Stimulated activated CD4-positive, alpha-beta T cell treated with anti-CD3 and anti-CD28 coated beads, TNF-alpha, amount 100 ng/mL, for 4 hours (primary cell): ENCODE measurements around the gene FOXA3.
"Not testable (repeated sequence)": the region's sequence is repeated elsewhere in the genome, so short reads cannot be mapped to it uniquely, and the experiment has no call there.

Source experiments
- DNase-seq, 3 experiments: peaks; one replicate each; pipeline ENCODE4 v3.0.0-alpha.2; 2020; ENCODE audit warnings: low read depth in 3 of 3

The FOXA3 gene

GRCh38 chr19:45828523-45828922, 35.6 kb upstream of the FOXA3 start:
- DNase-seq, result no peak

DNA sequence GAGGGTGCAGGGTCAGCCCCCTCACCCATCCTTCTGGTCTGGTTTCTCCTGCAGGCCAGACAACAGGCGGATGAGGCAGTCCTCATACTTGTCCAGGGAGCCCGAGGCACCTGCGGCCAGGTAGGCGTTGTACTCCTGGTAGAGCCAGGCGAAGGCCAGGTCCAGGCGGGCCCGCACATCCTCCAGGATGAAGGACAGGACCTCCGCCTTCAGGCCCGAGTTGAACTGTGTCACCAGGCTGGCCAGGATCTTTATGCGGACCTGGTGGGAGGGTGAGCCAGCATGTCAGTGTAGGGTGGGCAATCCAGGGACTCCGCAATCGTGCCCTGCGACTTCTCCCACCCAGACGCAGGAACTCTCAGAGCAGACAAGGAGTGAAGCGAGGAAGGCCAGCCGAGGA, 35.2 kb upstream of the FOXA3 start:
- no peak for DNase-seq

- DNase-seq, result no peak
Measured at GRCh38 chr19:45834970-45835369, 29.2 kb upstream of the FOXA3 start.

DNA sequence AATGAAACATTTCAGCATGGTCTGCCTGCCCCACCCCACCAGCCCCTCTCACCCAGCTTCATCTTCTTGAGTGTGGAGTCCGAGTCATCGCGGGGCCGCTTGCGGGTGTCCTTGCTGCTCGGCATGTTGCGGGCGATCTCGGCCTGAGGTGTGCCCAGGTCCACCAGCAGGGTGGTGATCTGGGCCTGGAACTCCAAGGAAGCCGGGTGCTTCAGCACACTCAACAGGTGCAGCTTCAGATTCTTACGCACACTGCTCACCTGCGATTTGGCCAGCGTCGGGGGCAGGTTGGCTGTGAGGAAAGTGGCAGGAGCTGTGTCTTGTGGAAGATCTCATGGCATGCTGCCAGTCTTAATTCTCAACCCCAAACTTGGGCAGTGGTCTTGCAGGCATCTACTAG, 21.9 kb upstream of the FOXA3 start:
- DNase-seq, result no peak

DNA sequence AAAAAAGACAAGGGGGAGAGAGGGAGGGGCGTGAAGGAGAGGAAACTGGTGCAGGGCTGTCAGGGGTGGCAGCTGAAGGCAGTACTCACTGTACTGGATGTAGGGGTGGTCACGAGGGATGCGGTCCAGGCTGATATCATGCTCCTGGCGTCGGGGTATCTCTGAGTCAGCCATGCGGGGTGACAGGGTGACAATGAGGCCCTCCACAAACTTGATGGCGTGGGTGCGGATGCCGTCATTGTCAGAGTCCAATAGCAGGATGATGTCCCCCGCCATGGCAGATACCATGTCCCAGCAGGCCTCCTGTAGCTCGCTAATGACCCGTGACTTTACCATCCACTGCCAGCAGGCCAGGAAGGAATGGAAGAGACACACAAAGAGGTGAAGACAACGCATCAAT, 16.5 kb upstream of the FOXA3 start:
- no peak for DNase-seq

GRCh38 chr19:45848922-45849321, 15.2 kb upstream of the FOXA3 start:
- no peak for DNase-seq

- no peak for DNase-seq
Measured at GRCh38 chr19:45852145-45852750, 11.9 kb upstream of the FOXA3 start.

GRCh38 chr19:45852983-45853382, 11.1 kb upstream of the FOXA3 start:
- DNase-seq, result no peak

DNA sequence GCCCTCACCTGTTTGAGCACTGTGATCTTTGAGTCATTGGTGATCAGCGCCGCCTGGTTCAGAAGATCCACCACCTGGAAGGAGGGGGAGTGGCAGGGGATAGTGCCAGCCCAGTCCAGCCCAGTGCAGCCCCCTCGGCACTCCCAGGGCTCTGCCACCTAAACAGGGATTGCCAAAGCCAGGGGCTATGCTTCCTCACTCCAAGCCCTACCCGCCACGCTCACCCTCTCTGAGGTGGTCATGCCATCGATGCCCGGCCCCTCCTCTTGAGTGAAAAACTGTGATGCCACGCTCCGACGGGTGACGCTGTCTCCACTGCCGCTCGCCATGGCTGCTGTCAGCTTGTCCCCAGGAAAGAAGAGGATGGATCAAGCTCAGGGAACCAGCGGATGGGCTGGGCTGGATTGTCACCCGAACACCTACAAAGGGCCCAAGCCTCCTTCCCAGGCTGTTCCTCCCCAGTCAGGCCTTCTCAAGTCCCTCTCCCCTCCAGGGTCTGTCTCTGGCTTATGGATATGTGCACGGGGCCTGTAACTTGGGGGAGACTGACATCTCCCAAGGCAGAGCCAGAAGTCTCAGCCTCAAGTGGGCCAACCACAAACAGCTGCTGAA, 9.9 kb upstream of the FOXA3 start:
- DNase-seq, result no peak

DNA sequence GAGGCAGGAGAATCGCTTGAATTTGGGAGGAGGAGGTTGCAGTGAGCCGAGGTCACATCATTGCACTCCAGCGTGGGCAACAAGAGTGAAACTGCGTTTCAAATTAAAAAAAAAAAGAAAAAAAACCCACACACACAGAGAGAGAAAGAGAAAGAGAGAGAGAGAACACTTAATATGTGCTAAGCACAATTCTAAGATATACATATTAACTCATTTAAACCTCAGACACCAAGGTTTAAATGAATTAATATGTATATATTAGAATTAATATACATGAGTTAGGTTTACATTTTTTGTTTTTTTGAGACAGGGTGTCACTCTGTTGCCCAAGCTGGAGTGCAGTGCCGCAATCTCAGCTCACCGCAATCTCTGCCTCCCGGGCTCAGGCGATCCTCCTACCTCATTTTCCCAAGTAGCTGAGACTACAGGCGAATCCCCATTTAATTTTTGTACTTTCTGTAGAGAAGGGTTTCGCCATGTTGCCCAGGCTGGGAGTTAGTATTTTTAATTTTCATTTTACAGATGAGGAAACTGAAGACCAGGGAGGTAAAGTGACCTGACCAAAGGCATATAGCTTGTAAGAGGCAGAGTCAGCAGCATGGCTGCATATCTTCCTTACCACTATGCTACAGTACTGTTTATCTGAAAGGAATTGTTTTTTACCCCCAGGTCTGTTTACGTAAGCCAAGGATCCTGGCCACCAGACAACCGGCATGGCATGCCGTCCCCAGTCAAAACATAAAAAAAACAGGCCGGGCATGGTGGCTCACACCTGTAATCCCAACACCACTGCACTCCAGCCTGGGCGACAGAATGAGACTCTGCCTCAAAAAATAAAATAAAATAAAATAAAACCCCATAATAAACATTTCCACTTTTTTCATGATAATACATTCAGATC, 3.5 kb upstream of the FOXA3 start:
- DNase-seq, result no peak

- no peak for DNase-seq
Measured at GRCh38 chr19:45862271-45862563, 1.9 kb upstream of the FOXA3 start.

- DNase-seq, result peak; percentile 92 to 99 (median 97)
Measured at GRCh38 chr19:45862564-45863334, 1.4 kb upstream of the FOXA3 start, which contains the start of gene SYMPK. Gene SYMPK (minus strand): TSS chr19:45863147. CDS start chr19:45854495, 8,652 bp downstream.

DNA sequence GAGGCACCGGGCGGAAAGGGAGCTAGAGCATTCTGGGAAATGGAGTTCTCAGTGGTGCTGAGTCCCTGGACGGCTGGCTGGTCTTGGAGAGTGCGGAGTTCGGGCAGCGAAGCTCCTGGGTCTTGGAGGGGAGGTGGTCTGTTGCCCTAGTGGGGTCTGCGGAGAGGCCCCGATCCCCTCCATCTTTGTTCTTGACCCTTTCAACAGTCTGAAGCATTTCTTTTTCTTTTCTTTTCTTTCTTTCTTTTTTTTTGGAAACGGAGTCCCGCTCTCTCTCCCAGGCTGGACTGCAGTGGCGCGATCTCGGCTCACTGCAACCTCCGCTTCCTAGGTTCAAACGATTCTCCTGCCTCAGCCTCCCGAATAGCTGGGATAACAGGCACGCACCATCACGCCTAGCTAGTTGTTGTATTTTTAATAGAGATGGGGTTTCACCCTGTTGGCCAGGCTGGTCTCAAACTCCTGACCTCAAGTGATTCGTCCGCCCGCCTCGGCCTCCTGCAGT, 739 bp upstream of the FOXA3 start:
- DNase-seq, result no peak

DNA sequence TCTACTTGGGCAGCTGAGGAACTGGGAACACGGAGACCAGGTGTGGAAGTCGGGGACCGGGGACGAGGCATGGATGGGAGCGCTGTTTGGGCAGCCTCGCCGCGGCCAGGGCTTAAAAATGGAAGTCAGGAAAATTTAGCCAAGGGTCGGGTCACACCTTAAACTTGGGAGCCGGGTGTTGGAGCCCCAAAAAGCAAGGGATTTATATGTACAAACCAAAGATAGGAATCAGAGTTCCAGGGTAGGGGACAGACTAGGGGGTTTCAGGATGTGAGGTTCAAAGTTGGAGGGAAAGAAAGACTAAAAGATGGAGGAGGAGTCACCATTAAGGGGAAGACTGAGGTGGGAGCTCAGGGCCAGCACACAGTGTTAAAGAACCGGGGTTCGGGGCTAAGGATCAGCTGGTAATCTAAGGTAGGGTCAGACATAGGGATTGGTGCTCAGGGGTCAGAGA, 530 bp downstream of the FOXA3 start:
- DNase-seq, result no peak

- no peak for DNase-seq
Measured at GRCh38 chr19:45865269-45865948, 1.3 kb downstream of the FOXA3 start.

DNA sequence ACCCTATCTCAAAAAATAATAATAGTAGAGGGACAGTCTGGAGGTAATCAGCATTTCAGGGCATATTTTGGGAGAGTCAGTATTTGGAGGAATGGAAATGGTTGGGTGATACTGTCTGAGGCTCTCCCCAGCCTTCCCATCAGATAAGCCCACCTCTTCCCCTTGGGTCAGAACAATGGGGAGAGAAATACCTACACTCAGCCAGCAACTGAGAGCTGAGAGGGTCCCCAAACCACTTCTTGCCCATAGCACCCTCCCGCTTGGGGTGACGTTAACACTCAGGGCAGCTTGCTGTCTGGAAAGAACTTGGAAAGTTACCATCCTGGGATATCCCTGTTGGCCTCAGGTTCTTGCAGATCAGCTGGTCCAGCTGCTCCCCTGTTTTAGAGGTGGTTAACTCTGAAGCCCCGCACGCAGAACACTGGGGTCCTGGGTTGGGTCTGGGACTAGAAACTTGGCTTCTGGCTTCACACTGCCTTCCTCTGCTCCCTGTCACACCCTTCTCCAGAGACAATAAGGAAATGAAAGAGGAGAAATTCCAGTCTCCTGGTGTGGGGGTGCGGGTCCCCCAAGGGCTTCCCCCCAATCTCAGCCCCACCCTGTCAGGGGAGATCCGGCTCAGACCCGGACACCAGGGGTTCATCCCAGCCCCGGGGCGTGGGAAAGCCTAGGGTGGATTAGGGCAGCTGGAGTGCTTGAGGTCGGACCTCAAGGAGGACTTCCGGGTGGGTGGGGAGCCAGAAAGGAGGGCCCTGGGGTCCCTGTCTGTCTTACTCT, 2.5 kb downstream of the FOXA3 start:
- DNase-seq, result no peak

DNA sequence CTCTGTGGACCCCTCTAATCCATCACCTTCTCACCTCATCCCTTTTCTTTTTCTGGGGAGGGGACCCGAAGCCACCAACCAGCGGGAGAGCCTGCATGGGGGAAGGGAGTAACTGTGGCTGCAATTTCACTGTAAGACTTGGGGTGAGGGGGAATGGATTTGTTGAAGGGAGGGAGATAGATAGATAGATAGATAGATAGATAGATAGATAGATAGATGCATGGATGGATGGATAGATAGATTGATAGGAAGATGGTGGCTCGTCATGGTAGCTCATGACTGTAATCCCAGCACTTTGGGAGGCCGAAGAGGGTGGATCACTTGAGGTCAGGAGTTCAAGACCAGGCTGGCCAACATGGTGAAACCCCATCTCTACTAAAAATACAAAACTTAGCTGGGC, 3.1 kb downstream of the FOXA3 start:
- not testable (repeated sequence) for DNase-seq

- DNase-seq, result no peak
Measured at GRCh38 chr19:45870798-45871197, 6.7 kb downstream of the FOXA3 start.

- DNase-seq, result no peak
Measured at GRCh38 chr19:45872095-45872919, 8.2 kb downstream of the FOXA3 start.
